AG04449 (cell line): Measurements from ENCODE around the gene RNU6-1.

Source experiments
- CTCF ChIA-PET: fragments of 350-600 bp; formaldehyde crosslinking; extraction: SDS; loops from one replicate; lab custom pipeline; 2021; ENCODE audit warnings: antibody characterized with exemption; lab: Yijun Ruan, JAX
- POLR2A ChIA-PET: fragments of 400-600, 350-600 bp; formaldehyde crosslinking; extraction: SDS; loops from one replicate; lab custom pipeline; 2020; ENCODE audit warnings: antibody characterized with exemption, inconsistent platforms; lab: Yijun Ruan, JAX
- DNase-seq: peaks from one replicate; pipeline ENCODE4 v3.0.0-alpha.2; 2010; ENCODE audit warnings: low read depth, low spot score
- H3K4me3 ChIP-seq: 2 replicates; pipeline ENCODE4 v1.5.1; 2011; ENCODE audit warnings: low read depth, mild to moderate bottlenecking, control low read depth, low read length
- TF ChIP-seq, protein P1 (sequence below): IDR thresholded peaks from one replicate; pipeline ENCODE4 v1.5.1; 2011; ENCODE audit warnings: mild to moderate bottlenecking, moderate library complexity, low read length, control low read depth, inconsistent platforms; ENCODE audit not compliant: insufficient read depth; ENCODE audit errors: missing control alignments

RNU6-1 gene

DNA sequence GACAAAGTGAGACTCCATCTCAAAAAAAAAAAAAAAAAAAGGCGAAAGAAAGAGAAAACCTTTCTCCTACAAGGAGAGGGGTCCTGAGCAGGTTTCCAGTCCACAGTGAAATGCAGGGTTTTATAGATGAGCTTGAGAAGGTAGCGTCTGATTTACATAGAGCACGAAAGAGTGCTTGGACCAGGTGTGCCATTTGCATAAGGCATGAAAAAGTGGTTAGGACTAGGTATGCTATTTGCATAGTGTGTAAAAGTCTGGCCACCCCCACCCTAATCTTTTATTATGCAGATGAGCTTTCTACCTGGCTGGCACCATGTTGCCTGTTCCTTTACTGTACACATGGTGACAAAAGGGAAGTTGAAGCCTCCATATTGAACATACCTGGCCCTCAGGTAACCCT is 13.6 kb upstream of the RNU6-1 start:
- ChIA-PET CTCF (interaction anchor here (0.8 to 2.6 kb wide), 6 partner anchors 10 to 357 kb away, joined by 3 to 25 read pairs (median 4); no protein-coding TSS in a partner anchor), POLR2A (no interaction called here)
- no peak overlapping the region for H3K4me3 ChIP-seq
- TF ChIP-seq, protein P1, sequence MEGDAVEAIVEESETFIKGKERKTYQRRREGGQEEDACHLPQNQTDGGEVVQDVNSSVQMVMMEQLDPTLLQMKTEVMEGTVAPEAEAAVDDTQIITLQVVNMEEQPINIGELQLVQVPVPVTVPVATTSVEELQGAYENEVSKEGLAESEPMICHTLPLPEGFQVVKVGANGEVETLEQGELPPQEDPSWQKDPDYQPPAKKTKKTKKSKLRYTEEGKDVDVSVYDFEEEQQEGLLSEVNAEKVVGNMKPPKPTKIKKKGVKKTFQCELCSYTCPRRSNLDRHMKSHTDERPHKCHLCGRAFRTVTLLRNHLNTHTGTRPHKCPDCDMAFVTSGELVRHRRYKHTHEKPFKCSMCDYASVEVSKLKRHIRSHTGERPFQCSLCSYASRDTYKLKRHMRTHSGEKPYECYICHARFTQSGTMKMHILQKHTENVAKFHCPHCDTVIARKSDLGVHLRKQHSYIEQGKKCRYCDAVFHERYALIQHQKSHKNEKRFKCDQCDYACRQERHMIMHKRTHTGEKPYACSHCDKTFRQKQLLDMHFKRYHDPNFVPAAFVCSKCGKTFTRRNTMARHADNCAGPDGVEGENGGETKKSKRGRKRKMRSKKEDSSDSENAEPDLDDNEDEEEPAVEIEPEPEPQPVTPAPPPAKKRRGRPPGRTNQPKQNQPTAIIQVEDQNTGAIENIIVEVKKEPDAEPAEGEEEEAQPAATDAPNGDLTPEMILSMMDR: no peak
- no peak for DNase-seq

DNA sequence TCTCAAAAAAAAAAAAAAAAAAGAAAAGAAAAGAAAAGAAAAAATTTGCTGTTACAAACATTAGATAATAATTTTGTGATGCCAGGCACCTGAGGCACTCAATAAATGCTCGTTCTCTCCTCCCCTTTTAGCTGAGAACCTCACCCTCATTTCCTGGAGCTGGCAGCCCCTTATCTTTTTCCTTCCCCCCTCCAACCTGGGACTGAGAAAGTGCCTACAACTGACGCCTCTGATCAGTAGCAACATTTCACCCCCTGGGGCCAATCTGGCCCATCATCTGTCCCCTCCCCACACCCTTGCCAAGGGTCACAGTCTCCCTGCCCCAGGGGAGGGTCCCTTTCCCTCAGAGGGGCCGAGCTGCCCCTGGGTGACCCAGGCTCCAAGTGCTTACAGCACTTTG is 12.6 kb upstream of the RNU6-1 start:
- ChIA-PET CTCF (interaction anchor here (1.3 to 2.6 kb wide), 2 partner anchors 9 to 11 kb away, joined by 3 to 25 read pairs; no protein-coding TSS in a partner anchor), POLR2A (no interaction called here)

GRCh38 chr15:67850994-67851571 is 11.2 kb upstream of the RNU6-1 start:
- TF ChIP-seq, protein P1: no peak
- no peak overlapping the region for H3K4me3 ChIP-seq
- CTCF ChIA-PET: no interaction called here
- POLR2A ChIA-PET: interaction anchor here (0.9 kb wide), 1 partner anchor 10 kb away, joined by 4 read pairs; no protein-coding TSS in a partner anchor
- no peak for DNase-seq

More for the DNA sequence above, 12.6 kb upstream of the RNU6-1 start:
- no peak for DNase-seq
- H3K4me3 ChIP-seq: no peak overlapping the region
- TF ChIP-seq, protein P1: no peak

- TF ChIP-seq, protein P1: no peak
- H3K4me3 ChIP-seq: no peak overlapping the region
- DNase-seq: no peak
- ChIA-PET POLR2A (interaction anchor here (0.9 kb wide), 1 partner anchor 9 kb away, joined by 4 read pairs; no protein-coding TSS in a partner anchor), CTCF (no interaction called here)
Measured at GRCh38 chr15:67850336-67850735, 10.5 kb upstream of the RNU6-1 start.

DNA sequence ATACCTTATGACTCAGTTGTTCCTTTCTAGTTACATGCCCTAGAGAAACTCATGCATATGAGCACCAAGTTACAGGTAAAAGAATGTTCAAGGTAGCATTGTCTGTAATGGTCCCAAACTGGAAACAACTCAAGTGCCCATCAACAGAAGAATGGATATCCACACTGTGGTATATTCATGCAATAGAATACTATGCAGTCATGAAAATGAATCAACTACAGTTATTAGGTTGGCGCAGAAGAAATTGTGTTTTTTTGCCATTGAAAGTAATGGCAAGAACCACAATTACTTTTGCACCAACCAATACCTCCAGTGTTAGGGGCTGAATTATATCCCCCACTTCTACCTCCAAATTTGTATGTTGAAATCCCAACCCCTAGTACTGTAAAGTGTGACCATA is 9.7 kb upstream of the RNU6-1 start:
- POLR2A ChIA-PET: no interaction called here
- TF ChIP-seq, protein P1: no peak
- DNase-seq: no peak
- CTCF ChIA-PET: no interaction called here
- no peak overlapping the region for H3K4me3 ChIP-seq

- POLR2A ChIA-PET: no interaction called here
- TF ChIP-seq, protein P1: no peak
- CTCF ChIA-PET: interaction anchor here (1.3 to 3.0 kb wide), 2 partner anchors 17 to 345 kb away, joined by 3 to 15 read pairs; no protein-coding TSS in a partner anchor
- DNase-seq: no peak
- H3K4me3 ChIP-seq: no peak overlapping the region
Measured at GRCh38 chr15:67845974-67846373, 6.1 kb upstream of the RNU6-1 start.
